Measurements from ENCODE around the gene RNF208.

Gene RNF208

GRCh38 chr9:137254624-137255447 lies 32.8 kb upstream of the RNF208 start, which contains the start of gene NELFB:
NELFB (plus strand) TSS chr9:137255327.
- peak; percentile 100 for DNase-seq (ENCODE audit: extremely low spot score)
- POLR2A ChIA-PET: interaction anchor here (0.5 to 7.2 kb wide), 4 partner anchors 12 to 366 kb away, joined by 3 to 124 read pairs (median 3); partner anchors contain the start of gene TUBB4B
- TF ChIP-seq CTCF (IDR thresholded peaks at IDR 0.05; ENCODE audit: control extremely low read depth, extremely low read depth, low read depth, missing control alignments): no peak
- CTCF ChIA-PET: interaction anchor here (0.8 to 2.3 kb wide), 8 partner anchors 8 to 168 kb away, joined by 3 to 13 read pairs (median 4); partner anchors contain the start of genes EXD3, NOXA1 and TUBB4B

- POLR2A ChIA-PET: interaction anchor here (0.5 to 7.2 kb wide), 4 partner anchors 11 to 365 kb away, joined by 3 to 124 read pairs (median 3); partner anchors contain the start of gene TUBB4B
- CTCF ChIA-PET: interaction anchor here (0.8 to 2.0 kb wide), 11 partner anchors 9 to 169 kb away, joined by 3 to 10 read pairs (median 4); partner anchors contain the start of genes EXD3, NOXA1, RNF224 and TUBB4B
- no peak for TF ChIP-seq CTCF (IDR thresholded peaks at IDR 0.05; ENCODE audit: control extremely low read depth, extremely low read depth, low read depth, missing control alignments)
- no peak for DNase-seq (ENCODE audit: extremely low spot score)
These were observed 31.9 kb upstream of the RNF208 start for GRCh38 chr9:137253717-137254623.

GRCh38 chr9:137252555-137253506 lies 30.8 kb upstream of the RNF208 start:
- TF ChIP-seq CTCF (IDR thresholded peaks at IDR 0.05; ENCODE audit: control extremely low read depth, extremely low read depth, low read depth, missing control alignments): no peak
- ChIA-PET POLR2A (interaction anchor here (1.3 to 7.2 kb wide), 2 partner anchors 10 to 16 kb away, joined by 3 to 124 read pairs; partner anchors contain the start of gene TUBB4B), CTCF (interaction anchor here (1.1 to 2.0 kb wide), 6 partner anchors 9 to 50 kb away, joined by 3 to 8 read pairs (median 4); partner anchors contain the start of gene RNF224)
- no peak for DNase-seq (ENCODE audit: extremely low spot score)

GRCh38 chr9:137251490-137252268 lies 29.6 kb upstream of the RNF208 start:
- no peak for DNase-seq (ENCODE audit: extremely low spot score)
- POLR2A ChIA-PET: interaction anchor here (7.2 kb wide), 1 partner anchor 9 kb away, joined by 124 read pairs; the partner anchor contains the start of gene TUBB4B
- TF ChIP-seq CTCF (IDR thresholded peaks at IDR 0.05; ENCODE audit: control extremely low read depth, extremely low read depth, low read depth, missing control alignments): no peak
- CTCF ChIA-PET: no interaction called here

DNA sequence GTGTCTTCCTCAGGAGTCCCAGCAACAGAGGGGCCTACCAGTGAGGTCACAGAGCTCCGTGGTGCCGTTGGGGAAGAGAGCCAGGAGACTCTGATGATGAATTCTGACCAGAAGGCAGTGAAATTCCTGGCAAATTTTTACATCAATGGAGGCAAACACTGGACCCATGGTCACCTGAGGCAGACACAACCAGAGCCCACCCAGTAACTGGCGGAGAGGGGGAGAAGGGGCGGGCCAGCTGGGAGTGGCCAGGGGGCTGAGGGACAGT lies 29.1 kb upstream of the RNF208 start, which contains the start of gene STPG3:
Gene STPG3 (plus strand): TSS at position 93 of the 268 bp plus-strand sequence. CDS start 1 bp downstream, at position 94.
- CTCF ChIA-PET: no interaction called here
- POLR2A ChIA-PET: interaction anchor here (7.2 kb wide), 1 partner anchor 8 kb away, joined by 124 read pairs; the partner anchor contains the start of gene TUBB4B
- no peak for DNase-seq (ENCODE audit: extremely low spot score)
- no peak for TF ChIP-seq CTCF (IDR thresholded peaks at IDR 0.05; ENCODE audit: control extremely low read depth, extremely low read depth, low read depth, missing control alignments)

Measured in GM10248 (cell line).